NCI-H2029 treated with DMSO at 0.1 percent for 48 hours (cell line): ENCODE data around the gene UGT1A3.

ENCODE experiments used
- DNase-seq: peaks from one replicate; lab custom pipeline; 2025; lab: John Stamatoyannopoulos, UW

Gene UGT1A3

GRCh38 chr2:233817361-233817911 is 88.6 kb downstream of the UGT1A3 start:
- DNase-seq, result no peak

GRCh38 chr2:233817995-233818638 is 89.3 kb downstream of the UGT1A3 start:
- DNase-seq, result no peak

- no peak for DNase-seq
Measured at GRCh38 chr2:233818639-233819621, 90.1 kb downstream of the UGT1A3 start.

- no peak for DNase-seq
Measured at GRCh38 chr2:233819884-233820773, 91.3 kb downstream of the UGT1A3 start.

GRCh38 chr2:233820774-233821105 is 91.9 kb downstream of the UGT1A3 start:
- DNase-seq, result no peak

- no peak for DNase-seq
Measured at GRCh38 chr2:233821196-233821595, 92.4 kb downstream of the UGT1A3 start.

GRCh38 chr2:233821709-233822100 is 92.9 kb downstream of the UGT1A3 start:
- DNase-seq, result no peak

GRCh38 chr2:233822101-233822771 is 93.4 kb downstream of the UGT1A3 start:
- no peak for DNase-seq
